Measurements from ENCODE around the gene TXNRD1.
"Not testable (repeated sequence)": the region's sequence is repeated elsewhere in the genome, so short reads cannot be mapped to it uniquely, and the experiment has no call there.

- TF ChIP-seq YY1 (tag by site-specific recombination; IDR thresholded peaks at IDR 0.05); ZFP41 (tag by site-specific recombination; IDR thresholded peaks at IDR 0.05; ENCODE audit: borderline replicate concordance); ZBTB44 (tag by site-specific recombination; IDR thresholded peaks at IDR 0.05); GLI4 (tag by site-specific recombination; IDR thresholded peaks at IDR 0.05); ZNF138 (tag by site-specific recombination; IDR thresholded peaks at IDR 0.05; ENCODE audit: borderline replicate concordance); ZNF174 (tag by site-specific recombination; IDR thresholded peaks at IDR 0.05); ZNF707 (tag by site-specific recombination; IDR thresholded peaks at IDR 0.05); TCF7L2 (IDR thresholded peaks at IDR 0.05; ENCODE audit: borderline replicate concordance, low read depth, low read length): not testable (repeated sequence)
- TF ChIP-seq, protein P1, sequence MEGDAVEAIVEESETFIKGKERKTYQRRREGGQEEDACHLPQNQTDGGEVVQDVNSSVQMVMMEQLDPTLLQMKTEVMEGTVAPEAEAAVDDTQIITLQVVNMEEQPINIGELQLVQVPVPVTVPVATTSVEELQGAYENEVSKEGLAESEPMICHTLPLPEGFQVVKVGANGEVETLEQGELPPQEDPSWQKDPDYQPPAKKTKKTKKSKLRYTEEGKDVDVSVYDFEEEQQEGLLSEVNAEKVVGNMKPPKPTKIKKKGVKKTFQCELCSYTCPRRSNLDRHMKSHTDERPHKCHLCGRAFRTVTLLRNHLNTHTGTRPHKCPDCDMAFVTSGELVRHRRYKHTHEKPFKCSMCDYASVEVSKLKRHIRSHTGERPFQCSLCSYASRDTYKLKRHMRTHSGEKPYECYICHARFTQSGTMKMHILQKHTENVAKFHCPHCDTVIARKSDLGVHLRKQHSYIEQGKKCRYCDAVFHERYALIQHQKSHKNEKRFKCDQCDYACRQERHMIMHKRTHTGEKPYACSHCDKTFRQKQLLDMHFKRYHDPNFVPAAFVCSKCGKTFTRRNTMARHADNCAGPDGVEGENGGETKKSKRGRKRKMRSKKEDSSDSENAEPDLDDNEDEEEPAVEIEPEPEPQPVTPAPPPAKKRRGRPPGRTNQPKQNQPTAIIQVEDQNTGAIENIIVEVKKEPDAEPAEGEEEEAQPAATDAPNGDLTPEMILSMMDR (tag by site-specific recombination; IDR thresholded peaks at IDR 0.05) = not testable (repeated sequence)
Measured at GRCh38 chr12:104394086-104394485, 178.5 kb downstream of the TXNRD1 start.
